NCI-H2227 (cell line): ENCODE results near the gene PAQR5.

Experiments used
- DNase-seq: peaks from one replicate; lab custom pipeline; 2025; ENCODE audit not compliant: unreplicated experiment; lab: John Stamatoyannopoulos, UW

The PAQR5 gene

DNA sequence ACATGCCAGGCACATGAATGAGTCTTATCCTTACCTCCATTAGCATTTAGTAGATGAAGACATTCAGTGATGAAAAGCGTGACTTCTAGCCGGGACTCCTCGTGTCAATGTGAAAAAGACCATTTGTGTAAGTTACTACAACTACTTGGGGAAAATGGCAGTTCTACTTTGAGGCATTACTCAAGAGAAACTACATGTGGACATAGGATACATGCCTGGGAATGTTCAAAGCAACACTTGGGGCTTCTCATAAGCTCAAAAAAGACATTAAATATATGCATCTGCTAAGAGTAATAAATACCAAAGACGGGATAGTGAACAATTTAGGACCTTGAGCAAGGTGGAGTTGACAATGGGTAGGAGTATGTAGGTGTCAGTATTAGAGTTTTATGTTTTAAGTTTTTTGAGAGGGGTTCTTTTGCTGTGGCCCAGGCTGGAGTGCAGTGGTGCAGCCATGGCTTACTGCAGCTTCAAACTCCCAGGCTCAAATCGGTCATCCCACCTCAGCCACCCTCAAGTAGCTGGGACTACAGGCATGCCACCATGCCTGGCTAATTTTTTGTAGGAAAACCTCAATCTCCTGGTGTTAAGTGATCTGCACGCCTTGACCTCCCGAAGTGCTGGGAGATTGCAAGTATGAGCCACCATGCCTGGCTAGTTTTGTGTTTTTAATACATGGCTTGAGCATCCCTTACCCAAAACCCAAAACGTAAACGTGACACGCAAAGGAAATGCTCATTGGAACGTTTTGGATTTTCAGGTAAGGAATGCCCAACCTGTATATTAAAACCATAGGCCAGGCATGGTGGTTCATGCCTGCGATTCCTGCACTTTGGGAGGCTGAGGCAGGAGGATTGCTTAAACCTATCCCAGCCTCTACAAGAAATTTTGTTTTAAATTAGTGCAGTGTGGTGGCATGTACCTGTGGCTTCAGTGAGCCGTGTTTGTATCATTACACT lies 157.8 kb downstream of the PAQR5 start:
- no peak for DNase-seq
